Measurements from ENCODE around the gene OVCH1.
"Not testable (repeated sequence)": the region's sequence is repeated elsewhere in the genome, so short reads cannot be mapped to it uniquely, and the experiment has no call there.

Gene OVCH1

GRCh38 chr12:29505122-29505521, 7.6 kb upstream of the OVCH1 start:
- DNase-seq (ENCODE audit: extremely low read depth in 1 of 2, low read depth in 1 of 2), result no peak

GRCh38 chr12:29503283-29503682, 5.8 kb upstream of the OVCH1 start:
- no peak for DNase-seq (ENCODE audit: extremely low read depth in 1 of 2, low read depth in 1 of 2)

- DNase-seq (ENCODE audit: extremely low read depth in 1 of 2, low read depth in 1 of 2), result no peak
These were observed 1.7 kb upstream of the OVCH1 start for GRCh38 chr12:29499235-29499634.

- no peak for DNase-seq (ENCODE audit: extremely low read depth in 1 of 2, low read depth in 1 of 2)
These were observed 4.6 kb downstream of the OVCH1 start for GRCh38 chr12:29492891-29493290.

- DNase-seq (ENCODE audit: extremely low read depth in 1 of 2, low read depth in 1 of 2), result no peak
These were observed 10.5 kb downstream of the OVCH1 start for GRCh38 chr12:29486972-29487371.

GRCh38 chr12:29463198-29463597, 34.3 kb downstream of the OVCH1 start:
- no peak for DNase-seq (ENCODE audit: extremely low read depth in 1 of 2, low read depth in 1 of 2)

- no peak for DNase-seq (ENCODE audit: extremely low read depth in 1 of 2, low read depth in 1 of 2)
These were observed 37.4 kb downstream of the OVCH1 start for GRCh38 chr12:29460082-29460481.

GRCh38 chr12:29455087-29455486, 42.4 kb downstream of the OVCH1 start:
- DNase-seq (ENCODE audit: extremely low read depth in 1 of 2, low read depth in 1 of 2), result no peak

GRCh38 chr12:29451888-29452287, 45.6 kb downstream of the OVCH1 start:
- no peak for DNase-seq (ENCODE audit: extremely low read depth in 1 of 2, low read depth in 1 of 2)

- DNase-seq (ENCODE audit: extremely low read depth in 1 of 2, low read depth in 1 of 2), result no peak
These were observed 49.3 kb downstream of the OVCH1 start for GRCh38 chr12:29448157-29448556.

- no peak for DNase-seq (ENCODE audit: extremely low read depth in 1 of 2, low read depth in 1 of 2)
These were observed 50.1 kb downstream of the OVCH1 start for GRCh38 chr12:29447285-29447975.

- no peak for DNase-seq (ENCODE audit: extremely low read depth in 1 of 2, low read depth in 1 of 2)
These were observed 58.0 kb downstream of the OVCH1 start for GRCh38 chr12:29439506-29439905.

GRCh38 chr12:29438752-29439408, 58.6 kb downstream of the OVCH1 start:
- DNase-seq (ENCODE audit: extremely low read depth in 1 of 2, low read depth in 1 of 2), result no peak

GRCh38 chr12:29437575-29437974, 59.9 kb downstream of the OVCH1 start:
- no peak for DNase-seq (ENCODE audit: extremely low read depth in 1 of 2, low read depth in 1 of 2)

GRCh38 chr12:29436815-29437214, 60.7 kb downstream of the OVCH1 start:
- not testable (repeated sequence) for DNase-seq (ENCODE audit: extremely low read depth in 1 of 2, low read depth in 1 of 2)

- DNase-seq (ENCODE audit: extremely low read depth in 1 of 2, low read depth in 1 of 2), result no peak
These were observed 66.0 kb downstream of the OVCH1 start for GRCh38 chr12:29431513-29431912.

GRCh38 chr12:29430716-29431044, 66.8 kb downstream of the OVCH1 start:
- no peak for DNase-seq (ENCODE audit: extremely low read depth in 1 of 2, low read depth in 1 of 2)

- no peak for DNase-seq (ENCODE audit: extremely low read depth in 1 of 2, low read depth in 1 of 2)
These were observed 67.3 kb downstream of the OVCH1 start for GRCh38 chr12:29429999-29430715.

- no peak for DNase-seq (ENCODE audit: extremely low read depth in 1 of 2, low read depth in 1 of 2)
These were observed 68.9 kb downstream of the OVCH1 start for GRCh38 chr12:29428633-29429032.

- DNase-seq (ENCODE audit: extremely low read depth in 1 of 2, low read depth in 1 of 2), result no peak
These were observed 69.5 kb downstream of the OVCH1 start for GRCh38 chr12:29427964-29428363.

- no peak for DNase-seq (ENCODE audit: extremely low read depth in 1 of 2, low read depth in 1 of 2)
These were observed 71.0 kb downstream of the OVCH1 start for GRCh38 chr12:29426498-29426897.

- DNase-seq (ENCODE audit: extremely low read depth in 1 of 2, low read depth in 1 of 2), result no peak
These were observed 71.8 kb downstream of the OVCH1 start for GRCh38 chr12:29425722-29426121.

All from activated CD8-positive, alpha-beta memory T cell treated with anti-CD3 and anti-CD28 coated beads for 1 hour (primary cell).